Fibroblast of lung (primary cell): Measurements from ENCODE around the gene LHFPL2.

Experiments
- CTCF ChIP-seq, 2 donors: IDR thresholded peaks in 1 of 2; conservative IDR thresholded peaks in 1 of 2; 1 replicate in 1 of 2; 2 replicates in 1 of 2; pipeline ENCODE4 v1.5.1; 2011 to 2012; ENCODE audit warnings: low read length in 2 of 2, control low read depth in 1 of 2, inconsistent platforms in 1 of 2, low read depth in 1 of 2, mild to moderate bottlenecking in 1 of 2
- EZH2 ChIP-seq: IDR thresholded peaks from 2 replicates; pipeline ENCODE4 v1.5.1; 2012; ENCODE audit warnings: low read length, control low read depth, mild to moderate bottlenecking; ENCODE audit errors: missing control alignments

DNA sequence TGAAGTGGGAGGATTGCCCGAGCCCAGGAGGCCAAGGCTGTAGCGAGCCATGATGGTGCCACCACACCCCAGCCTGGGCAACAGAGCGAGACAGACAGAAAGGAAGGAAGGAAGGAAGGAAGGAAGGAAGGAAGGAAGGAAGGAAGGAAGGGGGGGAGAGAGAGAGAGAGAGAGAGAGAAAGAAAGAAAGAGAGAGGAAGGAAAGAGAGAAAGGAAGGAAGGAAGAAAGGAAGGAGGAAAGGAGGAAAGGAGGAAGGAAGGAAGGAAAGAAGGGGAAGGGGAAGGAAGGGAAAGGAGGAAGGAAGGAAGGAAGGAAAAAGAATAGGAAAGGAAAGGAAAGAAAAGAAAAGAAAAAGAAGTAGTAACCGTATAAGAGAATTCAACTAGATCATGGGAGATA lies 20.8 kb upstream of the LHFPL2 start:
- no peak for TF ChIP-seq CTCF (conservative IDR thresholded peaks at IDR 0.05 in 1 of 2, IDR thresholded peaks at IDR 0.05 in 1 of 2; ENCODE audit: low read depth in 1 of 2, low read length in 2 of 2)
- no peak for TF ChIP-seq EZH2
